HG03060 (cell line): ENCODE measurements around the gene SPAG9.

Source experiments
- ATAC-seq: cut with Tn5 transposase; IDR thresholded peaks from one replicate; pipeline ENCODE4 v1.9.1; 2021; ENCODE audit warnings: low read depth, moderate number of reproducible peaks; ENCODE audit not compliant: unreplicated experiment

Gene SPAG9

GRCh38 chr17:51006601-51007000, 114.1 kb downstream of the SPAG9 start:
- no peak for ATAC-seq

GRCh38 chr17:51005768-51006167, 114.9 kb downstream of the SPAG9 start:
- no peak for ATAC-seq

GRCh38 chr17:51004249-51004648, 116.4 kb downstream of the SPAG9 start:
- ATAC-seq, result no peak

GRCh38 chr17:51000835-51001638, 119.6 kb downstream of the SPAG9 start:
- ATAC-seq, result no peak

- no peak for ATAC-seq
Observed at GRCh38 chr17:50995668-50996067, 125.0 kb downstream of the SPAG9 start.

GRCh38 chr17:50993544-50993943, 127.1 kb downstream of the SPAG9 start:
- ATAC-seq, result no peak

GRCh38 chr17:50989149-50989548, 131.5 kb downstream of the SPAG9 start:
- ATAC-seq, result no peak

- ATAC-seq, result no peak
Observed at GRCh38 chr17:50988427-50988826, 132.2 kb downstream of the SPAG9 start.

GRCh38 chr17:50986989-50987660, 133.5 kb downstream of the SPAG9 start:
- ATAC-seq, result no peak

- no peak for ATAC-seq
Observed at GRCh38 chr17:50981279-50981678, 139.4 kb downstream of the SPAG9 start.

- no peak for ATAC-seq
Observed at GRCh38 chr17:50979524-50979927, 141.1 kb downstream of the SPAG9 start.

GRCh38 chr17:50977487-50978159, 143.0 kb downstream of the SPAG9 start:
- ATAC-seq, result no peak

GRCh38 chr17:50976951-50977472, 143.7 kb downstream of the SPAG9 start:
- ATAC-seq, result no peak

GRCh38 chr17:50973557-50974494, 146.8 kb downstream of the SPAG9 start:
- no peak for ATAC-seq

GRCh38 chr17:50972577-50972976, 148.1 kb downstream of the SPAG9 start:
- no peak for ATAC-seq

- ATAC-seq, result no peak
Observed at GRCh38 chr17:50967795-50968194, 152.9 kb downstream of the SPAG9 start.

- ATAC-seq, result no peak
Observed at GRCh38 chr17:50966163-50966666, 154.5 kb downstream of the SPAG9 start.

GRCh38 chr17:50963139-50963538, 157.5 kb downstream of the SPAG9 start:
- no peak for ATAC-seq

GRCh38 chr17:50961282-50962220, 159.1 kb downstream of the SPAG9 start:
- no peak for ATAC-seq
